AG08395 (cell line): ENCODE results near the gene ZNF883.

ENCODE experiments used
- DNase-seq: peaks from one replicate; pipeline ENCODE4 v3.0.0; 2012; ENCODE audit warnings: mixed read lengths, low spot score

ZNF883 gene

GRCh38 chr9:112917987-112918362 lies 94.0 kb downstream of the ZNF883 start:
- DNase-seq: no peak

DNA sequence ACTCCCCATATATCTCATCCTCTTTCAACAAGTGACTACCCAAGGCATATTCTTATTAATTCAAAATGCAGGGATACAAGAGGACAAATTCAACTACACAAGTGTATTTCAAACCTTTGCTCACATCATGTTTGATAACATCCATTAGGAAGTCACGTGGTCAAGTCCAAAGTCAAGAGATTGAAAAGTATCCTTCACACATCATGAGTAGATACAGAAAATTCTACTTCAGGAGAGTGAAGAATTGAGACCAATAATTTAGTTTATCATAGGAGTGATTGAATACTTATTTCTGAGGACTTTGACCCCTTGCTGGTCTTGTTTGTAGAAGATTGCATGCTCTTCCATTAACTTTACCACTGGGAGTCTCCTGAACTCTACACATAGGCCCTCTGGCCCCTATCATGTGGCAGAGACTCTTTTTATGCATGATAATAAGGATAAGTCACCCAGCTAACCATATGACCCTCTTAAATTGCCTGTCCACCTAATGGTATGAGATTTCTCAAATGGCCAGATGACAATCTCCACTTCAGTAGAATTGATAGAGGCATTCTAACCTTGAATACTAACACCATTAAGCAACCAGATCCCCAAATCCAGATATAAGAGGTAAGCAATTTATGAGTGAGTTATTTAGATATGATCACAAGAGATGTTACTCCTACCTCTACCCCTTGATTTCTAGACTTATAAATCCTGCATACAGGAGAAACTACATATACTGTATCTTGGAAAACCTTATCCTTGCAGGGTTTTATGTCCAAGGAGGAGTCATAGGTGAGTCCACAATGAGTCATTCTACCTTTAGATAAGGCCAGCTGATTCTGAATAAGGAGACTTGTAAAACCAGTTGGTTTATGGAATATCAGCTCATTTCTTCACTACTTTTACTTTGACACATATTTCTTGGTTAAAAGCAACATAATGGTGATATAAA lies 94.7 kb downstream of the ZNF883 start:
- DNase-seq: no peak

- no peak for DNase-seq
Measured at GRCh38 chr9:112914524-112914923, 97.5 kb downstream of the ZNF883 start.

DNA sequence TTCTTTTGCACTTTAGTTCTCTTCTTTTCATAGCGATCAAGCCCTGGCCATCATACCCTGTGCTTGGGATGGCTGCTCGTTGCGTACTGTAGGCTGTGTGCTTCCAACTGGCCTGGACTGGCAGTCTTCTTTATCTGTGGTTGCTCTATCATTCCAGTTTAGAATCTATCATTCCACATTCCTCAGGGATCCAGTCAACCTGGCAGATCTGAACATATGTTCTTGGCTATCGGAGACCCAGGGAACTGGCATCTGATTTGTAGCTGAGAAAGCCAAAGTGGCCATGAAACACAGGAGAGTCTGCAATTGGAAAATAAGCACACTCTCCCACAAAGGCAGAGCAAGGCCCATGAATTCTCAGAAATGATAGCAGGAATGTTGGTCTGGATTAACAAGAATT lies 98.7 kb downstream of the ZNF883 start:
- DNase-seq: no peak

DNA sequence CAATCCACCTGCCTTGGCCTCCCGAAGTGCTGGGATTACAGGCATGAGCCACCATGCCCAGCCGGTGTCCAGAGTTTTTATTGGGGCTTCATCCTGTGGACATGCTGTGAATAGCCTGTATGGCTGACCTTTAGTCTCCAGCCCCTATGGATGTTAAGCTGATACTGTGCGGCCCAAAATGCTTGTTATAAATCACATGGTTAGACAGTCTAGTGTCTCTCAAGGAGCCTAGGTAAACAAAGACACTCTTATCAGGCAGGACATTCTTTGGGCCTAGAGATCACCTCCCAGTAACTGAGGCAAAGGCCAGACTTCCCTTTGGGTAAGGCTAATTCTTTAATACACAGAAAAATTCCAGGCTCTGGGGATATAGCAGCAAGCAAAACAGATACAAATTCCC lies 99.4 kb downstream of the ZNF883 start:
- DNase-seq: no peak

GRCh38 chr9:112911736-112912135 lies 100.3 kb downstream of the ZNF883 start:
- DNase-seq: no peak
